H1 (cell line): ENCODE data around the gene C22orf31. TPM values are rescaled to one million over a fixed set of nuclear protein-coding genes. Genes with fewer than 3 reads are reported as not detected.

Source experiments
- CTCF ChIA-PET: fragments of 300-600 bp; sonication (Branson Sonifier 250); formaldehyde crosslinking; loops from one replicate; lab custom pipeline; 2021; ENCODE audit not compliant: partially characterized antibody; lab: Charles Lee
- POLR2A ChIA-PET: fragments of 300-600 bp; sonication (Branson Sonifier 250); formaldehyde crosslinking; loops from one replicate; lab custom pipeline; 2021; ENCODE audit warnings: inconsistent platforms; ENCODE audit not compliant: partially characterized antibody; lab: Charles Lee
- DNase-seq, 2 experiments: peaks; one replicate each; pipeline versions ENCODE4 v3.0.0 to v3.0.0-alpha.2; 2010 to 2022; ENCODE audit warnings: low spot score in 2 of 2, low read depth in 1 of 2, mixed read lengths in 1 of 2
- FAIRE-seq: peaks from 2 replicates; lab custom pipeline; 2011; peaks lifted over from hg19 to GRCh38; lab: Jason Lieb, UNC
- H2AFZ ChIP-seq: 2 replicates; pipeline ENCODE4 v1.8.1; 2012; ENCODE audit warnings: low read length, inconsistent platforms
- H2AK5ac ChIP-seq: 2 replicates; pipeline ENCODE4 v1.6.1; 2013; ENCODE audit warnings: low read depth, low read length
- H2BK120ac ChIP-seq: replicated peaks from 2 replicates; pipeline ENCODE3; 2013; ENCODE audit warnings: low read depth, low read length, inconsistent platforms
- H2BK12ac ChIP-seq: 2 replicates; pipeline ENCODE4 v1.6.1; 2013; ENCODE audit warnings: low read depth, low read length
- H2BK15ac ChIP-seq: 2 replicates; pipeline ENCODE4 v1.6.1; 2013; ENCODE audit warnings: low read length
- H2BK20ac ChIP-seq: 2 replicates; pipeline ENCODE4 v1.6.1; 2013; ENCODE audit warnings: low read length
- H2BK5ac ChIP-seq: 2 replicates; pipeline ENCODE4 v1.6.1; 2013; ENCODE audit warnings: low read depth, low read length
- H3K14ac ChIP-seq: 2 replicates; pipeline ENCODE4 v1.6.1; 2013; ENCODE audit warnings: inconsistent platforms; ENCODE audit not compliant: insufficient read length
- H3K18ac ChIP-seq: 2 replicates; pipeline ENCODE4 v1.6.1; 2013; ENCODE audit warnings: low read length; ENCODE audit errors: extremely low read depth
- H3K23ac ChIP-seq: 2 replicates; pipeline ENCODE4 v1.6.1; 2013; ENCODE audit warnings: inconsistent platforms; ENCODE audit not compliant: insufficient read length
- H3K23me2 ChIP-seq: 2 replicates; pipeline ENCODE4 v1.6.1; 2013; ENCODE audit warnings: low read depth, low read length
- H3K27ac ChIP-seq: 2 replicates; pipeline ENCODE4 v1.6.1; 2011; ENCODE audit warnings: low read depth, low read length, inconsistent platforms
- H3K27me3 ChIP-seq, 4 experiments: replicated peaks in 1 of 4; 1 replicate in 1 of 4; 2 replicates in 3 of 4; pipeline versions ENCODE4 v1.6.1 to v1.8.1; 2011 to 2013; ENCODE audit warnings: low read length in 3 of 4, mild to moderate bottlenecking in 3 of 4, inconsistent platforms in 2 of 4, mixed read lengths in 2 of 4, moderate library complexity in 1 of 4; ENCODE audit not compliant: control insufficient read depth in 3 of 4, insufficient read depth in 3 of 4; ENCODE audit errors: extremely low read depth in 1 of 4
- H3K36me3 ChIP-seq, 4 experiments: 2 replicates each; pipeline versions ENCODE4 v1.6.1 to v1.8.1; 2011 to 2013; ENCODE audit warnings: mild to moderate bottlenecking in 4 of 4, low read length in 3 of 4, moderate library complexity in 2 of 4, control low read depth in 1 of 4, inconsistent platforms in 1 of 4; ENCODE audit not compliant: insufficient read depth in 4 of 4, control insufficient read depth in 2 of 4
- H3K4ac ChIP-seq: replicated peaks from 2 replicates; pipeline ENCODE3; 2013; ENCODE audit warnings: low read length, low read depth, mixed read lengths, inconsistent platforms; ENCODE audit not compliant: insufficient read length
- H3K4me1 ChIP-seq, 4 experiments: replicated peaks in 1 of 4; 1 replicate in 1 of 4; 2 replicates in 3 of 4; pipeline versions ENCODE4 v1.6.1 to v1.8.1; 2011 to 2013; ENCODE audit warnings: low read length in 3 of 4, inconsistent platforms in 2 of 4, mixed read lengths in 1 of 4; ENCODE audit not compliant: insufficient read depth in 4 of 4, control insufficient read depth in 3 of 4
- H3K4me2 ChIP-seq, 2 experiments: 2 replicates each; pipeline versions ENCODE4 v1.6.1 to v1.8.1; 2011 to 2013; ENCODE audit warnings: low read depth in 2 of 2, low read length in 2 of 2, control low read depth in 1 of 2, inconsistent platforms in 1 of 2, mild to moderate bottlenecking in 1 of 2; ENCODE audit not compliant: insufficient read depth in 1 of 2
- H3K4me3 ChIP-seq, 4 experiments: fragments of 200-600, 300-600 bp in 1 of 4; sonication (generic), shearing (Covaris generic), sonication (Bioruptor Twin) in 1 of 4; 2 replicates each; pipeline versions ENCODE4 v1.5.1 to v1.8.1; 2011 to 2016; ENCODE audit warnings: low read length in 4 of 4, low read depth in 3 of 4, control low read depth in 2 of 4, inconsistent platforms in 2 of 4, mild to moderate bottlenecking in 2 of 4, mixed read lengths in 1 of 4, moderate library complexity in 1 of 4; ENCODE audit not compliant: insufficient read depth in 2 of 4; ENCODE audit errors: extremely low read depth in 1 of 4
- H3K56ac ChIP-seq: replicated peaks from 2 replicates; pipeline ENCODE3; 2013; ENCODE audit warnings: low read depth, mild to moderate bottlenecking, mixed read lengths, low read length, inconsistent platforms; ENCODE audit not compliant: insufficient read length
- H3K79me1 ChIP-seq: 2 replicates; pipeline ENCODE4 v1.6.1; 2013; ENCODE audit warnings: low read depth, low read length, control low read depth
- H3K79me2 ChIP-seq, 2 experiments: 2 replicates each; pipeline versions ENCODE4 v1.6.1 to v1.8.1; 2012 to 2013; ENCODE audit warnings: low read length in 2 of 2, mild to moderate bottlenecking in 2 of 2, inconsistent platforms in 1 of 2; ENCODE audit not compliant: insufficient read depth in 2 of 2, control insufficient read depth in 1 of 2
- H3K9ac ChIP-seq, 4 experiments: replicated peaks in 1 of 4; 1 replicate in 1 of 4; 2 replicates in 3 of 4; pipeline versions ENCODE4 v1.6.1 to v1.8.1; 2011 to 2013; ENCODE audit warnings: low read depth in 3 of 4, low read length in 3 of 4, control low read depth in 2 of 4, mild to moderate bottlenecking in 2 of 4, moderate library complexity in 2 of 4, inconsistent platforms in 1 of 4; ENCODE audit errors: extremely low read depth in 1 of 4
- H3K9me3 ChIP-seq, 2 experiments: 2 replicates each; pipeline versions ENCODE4 v1.6.1 to v1.8.1; 2012 to 2013; ENCODE audit warnings: mild to moderate bottlenecking in 2 of 2, moderate library complexity in 2 of 2, control low read depth in 1 of 2, inconsistent platforms in 1 of 2, low read depth in 1 of 2, low read length in 1 of 2, mixed read lengths in 1 of 2; ENCODE audit not compliant: insufficient read depth in 2 of 2
- H4K20me1 ChIP-seq, 2 experiments: replicated peaks in 1 of 2; 2 replicates each; pipeline versions ENCODE3 to v1.8.1; 2011 to 2013; ENCODE audit warnings: inconsistent platforms in 2 of 2, low read length in 2 of 2, mild to moderate bottlenecking in 1 of 2; ENCODE audit not compliant: insufficient read depth in 2 of 2, control insufficient read depth in 1 of 2
- H4K5ac ChIP-seq: 2 replicates; pipeline ENCODE4 v1.6.1; 2013; ENCODE audit warnings: low read length, low read depth, mixed read lengths, inconsistent platforms; ENCODE audit not compliant: insufficient read length
- H4K8ac ChIP-seq: 2 replicates; pipeline ENCODE4 v1.8.0; 2013; ENCODE audit warnings: mild to moderate bottlenecking, moderate library complexity, low read length, inconsistent platforms; ENCODE audit not compliant: insufficient read depth; ENCODE audit errors: extremely low read depth
- H4K91ac ChIP-seq: replicated peaks from 2 replicates; pipeline ENCODE3; 2013; ENCODE audit warnings: low read length, mixed read lengths, inconsistent platforms; ENCODE audit not compliant: insufficient read length
- ATF2 ChIP-seq: IDR thresholded peaks from 2 replicates; pipeline ENCODE4 v1.6.1; 2012; ENCODE audit warnings: low read length, inconsistent platforms
- CHD2 ChIP-seq: IDR thresholded peaks from 2 replicates; pipeline ENCODE4 v1.6.1; 2012; ENCODE audit warnings: low read length, improper control_type of control experiment
- JUN ChIP-seq: IDR thresholded peaks from 2 replicates; pipeline ENCODE4 v1.6.1; 2011; ENCODE audit warnings: low read depth, mild to moderate bottlenecking, improper control_type of control experiment, low read length
- KDM5A ChIP-seq: fragments of 200-600 bp; IDR thresholded peaks from 2 replicates; pipeline ENCODE4 v1.7.1; 2012; ENCODE audit warnings: mild to moderate bottlenecking, low read length, inconsistent platforms, mixed read lengths
- PHF8 ChIP-seq: fragments of 200-600 bp; sonication (generic); conservative IDR thresholded peaks from 2 replicates; pipeline ENCODE4 v1.7.1; 2012; ENCODE audit warnings: low read depth, mild to moderate bottlenecking, inconsistent platforms, low read length, moderate library complexity
- RAD21 ChIP-seq, 2 experiments: IDR thresholded peaks in 1 of 2; conservative IDR thresholded peaks in 1 of 2; 2 replicates each; pipeline ENCODE4 v1.6.1; 2011; ENCODE audit warnings: low read depth in 2 of 2, low read length in 2 of 2, improper control_type of control experiment in 1 of 2, inconsistent platforms in 1 of 2, mild to moderate bottlenecking in 1 of 2, moderate library complexity in 1 of 2
- RFX5 ChIP-seq: IDR thresholded peaks from 2 replicates; pipeline ENCODE4 v1.6.1; 2011; ENCODE audit warnings: low read depth, low read length, improper control_type of control experiment, borderline replicate concordance
- SIN3A ChIP-seq, 2 experiments: IDR thresholded peaks in 1 of 2; conservative IDR thresholded peaks in 1 of 2; 2 replicates each; pipeline ENCODE4 v1.6.1; 2011 to 2012; ENCODE audit warnings: low read length in 2 of 2, improper control_type of control experiment in 1 of 2, low read depth in 1 of 2, mild to moderate bottlenecking in 1 of 2
- TEAD4 ChIP-seq: IDR thresholded peaks from 2 replicates; pipeline ENCODE4 v1.6.1; 2012; ENCODE audit warnings: low read depth, low read length, inconsistent platforms, mixed read lengths
- WGBS, 2 experiments: shearing (Covaris generic) in 1 of 2; methylation state at CpG; one replicate each; pipeline versions ENCODE4 v1.1.6 to v1.1.7; 2013 to 2015; ENCODE audit warnings: low lambda C conversion rate in 2 of 2, mixed read lengths in 2 of 2, inconsistent platforms in 1 of 2, low coverage in 1 of 2, missing lambda C conversion rate in 1 of 2; ENCODE audit not compliant: insufficient replicate concordance in 2 of 2, insufficient coverage in 1 of 2, insufficient read length in 1 of 2; ENCODE audit errors: extremely low coverage in 1 of 2, missing lambda C conversion rate in 1 of 2; 5-methylcytosine and 5-hydroxymethylcytosine counted together
- polyA plus RNA-seq, 7 experiments: library from polyadenylated mRNA; depleted of rRNA in 3 of 7; stranded (reverse) in 5 of 7; unstranded in 2 of 7; fragments of >200 nt in 5 of 7; fragments of 200-250 nt in 2 of 7; gene quantifications; 1 replicate in 5 of 7; 2 replicates in 1 of 7; 4 replicates in 1 of 7; pipeline versions ENCODE4 v1.2.1 to v1.2.3, GENCODE V29; 2011 to 2013; ENCODE audit warnings: missing spikeins in 2 of 7, mixed read lengths in 2 of 7
- total RNA-seq: library from RNA; stranded (reverse); fragmentation: NEBNext Ultra II Directional; extraction: Animal tissue kit (Norgen Biotek cat#: 25700); gene quantifications from 2 replicates; pipeline ENCODE4 v1.2.1, GENCODE V29; 2021

The C22orf31 gene
- total and polyA plus RNA-seq, 2 of the 8 experiments (the other 6 are each of a cell fraction or from before 2014, with no cell fraction given), result not detected

GRCh38 chr22:29079218-29079901 is 17.7 kb upstream of the C22orf31 start:
- no peak overlapping the region for H3K14ac ChIP-seq
- H3K23ac ChIP-seq, result no peak overlapping the region
- H4K91ac ChIP-seq, result no peak overlapping the region
- no peak overlapping the region for H4K8ac ChIP-seq
- H2BK12ac ChIP-seq, result no peak overlapping the region
- no peak overlapping the region for H3K27ac ChIP-seq
- H3K4me3 ChIP-seq, result no peak overlapping the region
- H3K36me3 ChIP-seq, result no peaks in the 10 kb centered on the region
- H3K79me1 ChIP-seq, result no peaks in the 10 kb centered on the region; the same call in 1 of the 2 replicates
- H4K20me1 ChIP-seq, result peaks cover under 1 to 6% of the 10 kb centered on the region in 2 experiments
- H3K27me3 ChIP-seq, result peaks cover 3 to 11% (median 9%) of the 10 kb centered on the region in 4 experiments
- no peak overlapping the region for H2BK120ac ChIP-seq
- no peak overlapping the region for H2BK5ac ChIP-seq
- H3K56ac ChIP-seq, result no peak overlapping the region
- no peak overlapping the region for H3K18ac ChIP-seq
- H2BK15ac ChIP-seq, result no peak overlapping the region
- H3K79me2 ChIP-seq, result no peaks in the 10 kb centered on the region
- no peak overlapping the region for H4K5ac ChIP-seq
- no peak overlapping the region for H2AFZ ChIP-seq
- FAIRE-seq (no peak), DNase-seq (no peak)
- H2AK5ac ChIP-seq, result no peak overlapping the region
- H3K9ac ChIP-seq, result no peak overlapping the region
- H3K4me2 ChIP-seq, result no peak overlapping the region
- no peak overlapping the region for H3K4ac ChIP-seq
- WGBS, 2 experiments, result 87% methylated on average over 8 of the region's 8 CpGs; no CpG with 5 or more reads in 1 of the 2 experiments
- POLR2A ChIA-PET, result interaction anchor here (0.9 kb wide), 1 partner anchor 162 kb away, joined by 3 read pairs; no protein-coding TSS in a partner anchor
- H3K9me3 ChIP-seq, result no peaks in the 10 kb centered on the region
- H2BK20ac ChIP-seq, result no peak overlapping the region
- CTCF ChIA-PET, result interaction anchor here (0.6 to 3.0 kb wide), 4 partner anchors 9 to 262 kb away, joined by 3 to 10 read pairs (median 4); no protein-coding TSS in a partner anchor
- H3K23me2 ChIP-seq, result no peaks in the 10 kb centered on the region; the same call in 1 of the 2 replicates
- H3K4me1 ChIP-seq, result peaks cover 1 to 4% (median 3%) of the 10 kb centered on the region in 4 experiments; a peak in 4 of 7 replicates
- TF ChIP-seq ATF2, result no peak
- TF ChIP-seq RAD21 (IDR thresholded peaks at IDR 0.05 in 1 of 2, conservative IDR thresholded peaks at IDR 0.05 in 1 of 2; ENCODE audit: low read depth in 2 of 2, low read length in 2 of 2), result no peak
- TF ChIP-seq JUN, result no peak
- no peak for TF ChIP-seq RFX5
- TF ChIP-seq TEAD4, result no peak
- no peak for TF ChIP-seq SIN3A (conservative IDR thresholded peaks at IDR 0.05 in 1 of 2, IDR thresholded peaks at IDR 0.05 in 1 of 2; ENCODE audit: low read depth in 1 of 2, low read length in 2 of 2)
- TF ChIP-seq KDM5A, result no peak
- no peak for TF ChIP-seq CHD2
- no peak for TF ChIP-seq PHF8
